Measurements from ENCODE around the gene GAB3. TPM values are rescaled to one million over a fixed set of nuclear protein-coding genes. Genes with fewer than 3 reads are reported as not detected.

GAB3 gene
- total and polyA plus RNA-seq, 2 donors (not counting 3 experiments of a cell fraction or from before 2014, with no cell fraction given) = 6.0 to 6.2 TPM

DNA sequence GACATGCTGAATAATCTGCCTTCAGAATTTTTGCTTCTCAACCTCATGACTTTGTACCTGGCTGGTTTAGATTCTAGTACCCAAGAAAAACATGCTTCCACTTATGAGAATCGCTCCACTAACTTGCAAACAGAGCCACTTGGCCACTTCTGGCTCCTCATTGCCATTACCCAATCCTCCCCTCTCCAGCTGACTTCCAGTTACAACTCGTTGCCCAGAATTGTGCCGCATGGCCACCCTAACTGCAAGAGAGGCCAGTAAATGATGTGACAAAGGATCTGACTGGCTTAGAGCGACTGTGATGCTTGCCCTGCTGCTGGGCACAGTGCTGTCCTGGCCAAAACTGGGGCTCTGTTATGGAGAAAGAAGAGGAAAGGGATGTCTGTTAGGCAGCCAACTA lies 7.8 kb upstream of the GAB3 start:
- POLR2A ChIA-PET = no interaction called here
- intact Hi-C loops (cut with micrococcal nuclease) = no loop called here

More for the DNA sequence above, 7.8 kb upstream of the GAB3 start:
- no TSS peak for BruUV-seq (replicated peaks)
- Histone ChIP-seq H3K9ac (replicated peaks; ENCODE audit: extremely low read depth, insufficient read depth, low read length) (no peak overlapping the region), H4K20me1 (replicated peaks; ENCODE audit: control insufficient read depth, extremely low read depth, insufficient read depth, low read length) (no peaks in the 10 kb centered on the region), H3K27ac (ENCODE audit: insufficient read depth, low read depth, low read length) (no peak overlapping the region), H3K36me3 (ENCODE audit: control insufficient read depth in 2 of 2, extremely low read depth in 1 of 2, insufficient read depth in 2 of 2, low read length in 2 of 2) (no peaks in the 10 kb centered on the region), H3K79me2 (ENCODE audit: control insufficient read depth, insufficient read depth, low read length) (peaks cover 7% of the 10 kb centered on the region), H3K9me3 (replicated peaks; ENCODE audit: control insufficient read depth, insufficient read depth, low read length) (no peaks in the 10 kb centered on the region), H3K9me1 (replicated peaks; ENCODE audit: control insufficient read depth, extremely low read depth, insufficient read depth, low read length) (no peaks in the 10 kb centered on the region), H3K4me2 (ENCODE audit: insufficient read depth, low read length) (no peak overlapping the region), H3K27me3 (ENCODE audit: control insufficient read depth in 2 of 2, insufficient read depth in 2 of 2, low read length in 2 of 2) (no peaks in the 10 kb centered on the region), H3K4me3 (replicated peaks in 1 of 3; ENCODE audit: insufficient read depth in 1 of 3, low read depth in 1 of 3, low read length in 3 of 3) (no peak overlapping the region), H3K4me1 (ENCODE audit: control insufficient read depth, extremely low read depth, insufficient read depth, low read length) (peaks cover 6% of the 10 kb centered on the region), H2AFZ (ENCODE audit: low read depth, low read length) (no peak overlapping the region)
- FAIRE-seq = no peak
- dilution Hi-C loops (cut with MboI; ENCODE audit: extremely low pct_ligation_motif_present, low sequenced_read_pairs) = no loop called here
- no peak for DNase-seq (ENCODE audit: low read depth, low spot score)
- CTCF ChIA-PET = no interaction called here
- TF ChIP-seq GATA2 (IDR thresholded peaks at IDR 0.05; ENCODE audit: insufficient read depth, insufficient read length, low read depth, low read length) = no peak
- TF ChIP-seq EZH2 (IDR thresholded peaks at IDR 0.05; ENCODE audit: borderline replicate concordance, low read depth, low read length, severe bottlenecking) = no peak
- TF ChIP-seq MAX (IDR thresholded peaks at IDR 0.05; ENCODE audit: insufficient read depth, insufficient read length) = no peak
- TF ChIP-seq FOS (IDR thresholded peaks at IDR 0.05; ENCODE audit: borderline replicate concordance, insufficient read depth, low read length) = no peak
- TF ChIP-seq POLR2AphosphoS5 (IDR thresholded peaks at IDR 0.05; ENCODE audit: insufficient read depth, low read depth, low read length) = no peak
- TF ChIP-seq CTCF (IDR thresholded peaks at IDR 0.05; ENCODE audit: extremely low read depth in 1 of 2, insufficient read depth in 1 of 2, low read depth in 1 of 2, low read length in 2 of 2) = no peak
- TF ChIP-seq JUN (IDR thresholded peaks at IDR 0.05; ENCODE audit: borderline replicate concordance, insufficient read depth, insufficient read length, low read depth) = no peak
